GM19467 (cell line): ENCODE data around the gene TEKTIP1.
"Not testable (repeated sequence)": the region's sequence is repeated elsewhere in the genome, so short reads cannot be mapped to it uniquely, and the experiment has no call there.

ENCODE experiments used
- ATAC-seq: cut with Tn5 transposase; IDR thresholded peaks from one replicate; pipeline ENCODE4 v1.9.1; 2021; ENCODE audit warnings: mild to moderate bottlenecking, moderate library complexity; ENCODE audit not compliant: unreplicated experiment

TEKTIP1 gene

DNA sequence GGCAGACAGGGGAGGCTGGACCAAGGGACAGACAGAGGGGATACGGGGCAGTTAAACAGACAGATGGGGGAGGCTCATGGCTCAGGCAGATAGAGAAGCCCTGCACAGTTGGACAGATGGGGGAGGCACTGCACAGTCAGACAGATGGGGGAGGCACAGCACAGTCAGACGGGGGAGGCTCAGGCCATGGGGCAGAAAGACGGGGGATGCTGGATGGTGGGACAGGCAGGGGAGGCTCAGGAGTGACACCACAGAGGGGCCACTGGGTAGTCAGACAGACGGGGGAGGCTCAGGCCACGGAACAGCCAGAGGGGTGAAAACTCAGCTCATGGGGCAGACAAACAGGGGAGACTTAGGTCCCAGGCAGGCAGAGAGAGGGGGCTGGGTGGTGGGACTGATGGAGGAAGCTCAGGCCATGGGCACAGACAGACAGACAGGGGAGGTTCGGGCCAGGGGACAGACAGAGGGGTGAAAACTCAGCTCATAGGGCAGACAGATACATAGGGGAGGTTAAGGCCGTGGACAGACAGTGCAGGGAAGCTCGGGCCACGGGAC is 17.5 kb downstream of the TEKTIP1 start:
- ATAC-seq = no peak

DNA sequence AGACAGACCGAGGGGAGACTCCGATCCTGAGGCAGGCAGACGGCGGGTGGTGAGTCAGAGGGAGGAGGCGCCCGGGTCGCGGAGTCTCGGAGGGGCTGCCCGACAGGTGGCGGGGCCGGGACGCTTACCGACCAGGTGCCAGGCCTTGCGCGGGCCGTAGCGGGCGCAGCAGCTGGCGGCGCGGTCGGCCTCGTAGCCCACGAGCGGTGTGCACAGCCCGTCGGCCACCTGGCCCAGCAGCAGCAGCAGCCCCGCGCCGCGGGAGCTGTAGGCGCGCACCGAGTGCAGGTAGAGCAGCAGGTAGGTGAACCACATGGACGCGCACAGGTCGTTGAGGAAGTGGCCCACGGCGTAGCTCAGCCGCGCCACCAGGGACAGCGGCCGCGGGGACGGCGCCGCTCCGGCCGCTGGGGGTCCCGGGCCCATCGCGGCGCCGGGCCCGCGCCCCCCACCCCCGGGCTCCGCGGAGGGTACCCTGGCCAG is 18.0 kb downstream of the TEKTIP1 start:
- ATAC-seq = peak; percentile 24

DNA sequence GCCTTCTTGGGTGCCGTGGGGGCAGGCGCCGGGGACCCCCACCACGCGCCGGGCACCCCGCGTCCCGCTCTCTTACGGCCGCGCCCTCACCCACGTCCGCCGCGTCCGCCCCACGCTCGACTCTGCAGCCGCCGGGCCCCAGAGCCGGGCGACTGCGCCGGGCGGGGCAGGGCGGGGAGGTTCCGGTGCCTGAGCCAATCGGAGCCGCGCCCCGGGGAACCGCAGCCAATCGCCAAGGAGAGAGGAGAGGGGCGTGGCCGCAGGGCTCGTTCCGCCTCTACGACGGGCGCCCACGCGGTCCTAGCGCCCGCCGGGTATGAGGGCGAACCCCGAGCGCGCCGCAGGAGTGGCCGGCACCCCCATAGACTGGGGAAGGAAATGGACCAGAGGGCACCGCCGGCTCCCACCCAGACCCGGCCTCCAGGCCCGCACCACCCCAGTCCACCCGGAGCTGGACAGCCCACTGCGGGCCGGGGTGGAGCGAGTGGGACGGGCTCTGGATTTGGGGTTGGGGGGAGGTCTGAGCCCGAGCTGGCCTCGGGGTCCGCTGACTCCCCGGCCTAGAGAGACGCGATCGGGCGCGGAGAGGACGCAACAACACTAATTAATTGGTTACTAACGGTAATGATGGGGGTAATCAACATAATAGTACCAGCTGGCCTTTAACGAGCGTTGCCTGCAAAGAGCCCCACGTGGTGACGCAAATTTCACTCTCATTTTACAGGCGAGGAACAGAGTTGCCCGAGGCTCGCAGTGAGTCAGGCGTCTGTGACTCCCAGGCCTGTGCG is 18.7 kb downstream of the TEKTIP1 start, which contains the start of gene MFSD12:
Gene MFSD12, minus strand, starts transcription at position 126 of the 788 bp plus-strand sequence. CDS start 183 bp downstream, outside the sequence.
- peak; percentile 82 for ATAC-seq

DNA sequence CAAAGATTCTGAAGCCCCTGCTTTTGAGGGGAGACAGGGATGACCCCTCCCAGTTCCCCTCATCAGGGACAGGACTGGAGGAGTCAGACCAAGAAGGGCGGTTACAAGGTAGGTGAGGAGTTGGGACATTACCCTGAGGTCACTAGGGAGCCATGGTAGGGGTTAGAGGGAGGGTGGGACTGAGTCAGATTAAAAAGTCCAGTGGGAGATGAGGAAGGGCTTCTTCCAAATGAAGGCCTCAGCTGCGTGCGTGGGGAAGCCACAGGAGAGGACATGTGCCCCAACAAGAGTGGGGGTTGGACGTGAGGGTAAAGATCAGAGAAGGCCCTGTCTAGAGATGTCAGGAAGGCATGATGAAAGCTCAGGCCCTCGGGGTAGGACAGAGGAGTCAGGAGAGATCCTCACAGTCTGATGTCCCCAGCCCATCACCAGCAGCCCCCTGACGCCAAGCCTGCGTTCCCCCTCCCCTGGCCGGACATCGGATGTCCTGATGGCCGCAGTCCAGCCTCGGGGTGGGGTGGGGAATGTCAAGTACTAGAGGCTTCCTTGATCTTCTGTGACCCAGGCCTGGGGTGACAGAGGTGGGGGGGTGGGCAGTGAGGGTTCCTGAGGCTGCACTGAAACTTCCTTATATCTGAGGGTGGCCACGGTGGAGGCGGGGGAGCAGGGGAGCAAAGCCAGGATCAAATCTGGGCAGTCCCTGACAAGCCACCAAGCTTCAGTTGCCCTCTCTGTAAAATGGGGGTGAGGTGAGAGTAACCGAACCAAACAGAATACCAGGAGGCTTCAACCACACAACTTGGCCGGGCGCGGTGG is 24.9 kb downstream of the TEKTIP1 start:
- no peak for ATAC-seq

DNA sequence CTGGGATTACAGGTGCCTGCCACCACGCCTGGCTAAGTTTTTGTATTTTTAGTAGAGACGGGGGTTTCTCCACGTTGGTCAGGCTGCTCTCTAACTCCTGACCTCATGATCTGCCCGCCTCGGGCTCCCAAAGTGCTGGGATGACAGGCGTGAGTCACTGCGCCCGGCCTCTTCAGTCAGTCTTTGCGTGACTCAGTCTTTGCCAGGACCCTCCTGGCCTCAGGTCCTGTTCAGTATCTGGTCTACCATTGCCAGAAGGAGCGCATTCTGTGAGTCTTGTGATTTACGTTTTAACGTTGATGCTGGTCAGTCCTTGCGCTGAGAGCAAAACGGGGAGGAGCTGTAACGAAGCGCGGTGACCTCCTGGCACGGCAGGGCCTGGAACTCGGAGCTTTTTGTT is 26.2 kb downstream of the TEKTIP1 start:
- ATAC-seq = no peak

DNA sequence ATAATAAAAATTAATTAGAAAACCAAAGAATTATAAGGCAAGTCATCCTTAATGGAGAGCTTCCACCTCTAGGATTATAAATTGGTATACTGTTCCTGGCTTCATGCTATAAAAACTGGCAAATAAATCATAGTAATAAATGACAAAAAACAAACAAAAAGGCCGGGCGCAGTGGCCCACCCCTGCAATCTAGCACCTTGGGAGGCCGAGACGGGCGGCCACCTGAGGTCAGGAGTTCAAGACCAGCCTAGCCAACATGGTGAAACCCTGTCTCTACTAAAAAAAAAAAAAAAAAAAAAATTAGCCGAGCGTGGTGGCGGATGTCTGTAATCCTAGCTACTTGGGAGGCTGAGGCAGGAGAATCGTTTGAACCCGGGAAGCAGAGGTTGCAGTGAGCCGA is 31.1 kb downstream of the TEKTIP1 start:
- not testable (repeated sequence) for ATAC-seq

GRCh38 chr19:3570606-3571011 is 31.6 kb downstream of the TEKTIP1 start:
- no peak for ATAC-seq

DNA sequence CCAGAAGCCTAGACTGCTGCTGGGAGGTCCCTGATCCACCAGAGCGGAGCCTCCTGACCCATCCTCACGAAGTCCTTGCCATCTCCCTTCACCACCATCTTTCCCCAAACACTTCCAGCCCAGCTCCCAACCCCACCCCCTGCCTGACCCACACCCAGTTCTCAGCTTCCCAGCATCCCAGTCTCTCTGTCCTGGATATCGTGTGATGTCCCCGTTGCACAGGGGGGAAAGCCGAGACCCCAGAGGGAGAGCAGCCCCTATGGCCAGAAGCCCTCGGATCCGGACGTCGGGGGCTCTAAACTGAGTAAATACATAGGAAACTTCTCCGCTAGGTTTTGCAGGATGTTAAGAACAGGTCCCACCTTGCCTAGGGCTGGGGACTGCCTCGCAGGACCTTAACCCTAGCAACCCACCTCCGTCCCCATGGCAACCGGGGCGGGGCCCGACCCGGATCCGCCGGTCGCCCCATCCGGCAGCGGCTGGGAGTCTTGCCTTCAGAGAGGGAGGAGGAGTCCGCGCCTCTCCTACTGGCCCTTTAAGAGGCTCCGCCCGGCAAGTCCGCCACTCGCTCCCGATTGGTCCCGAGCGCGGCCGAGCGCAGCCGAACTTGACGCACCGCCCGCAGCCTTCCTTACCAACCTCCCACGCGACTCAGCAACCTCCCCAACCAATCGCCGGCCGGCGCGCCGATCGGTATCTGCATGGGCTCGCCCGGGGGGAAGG is 33.3 kb downstream of the TEKTIP1 start:
- ATAC-seq = peak; percentile 91

GRCh38 chr19:3572855-3573161 is 33.8 kb downstream of the TEKTIP1 start, which contains the start of gene HMG20B:
TSS of gene HMG20B (plus strand) at chr19:3572944. CDS start at chr19:3573310, 366 bp downstream.
- no peak for ATAC-seq

- no peak for ATAC-seq
Measured at GRCh38 chr19:3573162-3573857, 34.3 kb downstream of the TEKTIP1 start.

DNA sequence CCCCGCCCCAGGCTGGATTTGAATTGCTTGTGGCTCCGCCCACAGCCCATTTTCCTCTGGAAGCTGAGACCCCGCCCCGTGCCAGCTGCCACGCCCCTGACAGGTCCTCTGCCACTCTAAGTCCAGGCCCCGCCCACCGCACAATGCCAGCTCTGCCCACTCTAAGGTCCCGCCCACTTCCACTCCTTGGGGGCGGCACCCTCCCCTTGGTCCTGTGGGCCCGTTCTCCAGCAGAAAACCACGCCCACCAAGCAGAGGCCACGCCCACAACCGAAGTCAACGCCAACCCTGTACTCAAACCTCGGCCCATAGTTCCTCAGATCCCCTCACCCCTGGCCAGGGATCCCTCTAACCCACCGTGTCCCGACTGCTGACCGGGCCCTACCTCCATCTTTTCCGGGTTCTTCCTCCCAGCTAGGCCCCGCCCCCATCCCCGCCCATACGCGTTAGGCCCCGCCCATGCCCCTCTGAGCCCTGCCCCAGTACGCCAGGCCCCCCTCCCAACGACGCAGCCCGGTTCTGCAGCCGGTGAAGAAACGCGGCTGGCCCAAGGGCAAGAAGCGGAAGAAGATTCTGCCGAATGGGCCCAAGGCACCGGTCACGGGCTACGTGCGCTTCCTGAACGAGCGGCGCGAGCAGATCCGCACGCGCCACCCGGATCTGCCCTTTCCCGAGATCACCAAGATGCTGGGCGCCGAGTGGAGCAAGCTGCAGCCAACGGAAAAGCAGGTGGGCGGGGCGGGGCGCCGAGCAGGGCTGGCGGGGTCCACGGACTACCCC is 35.1 kb downstream of the TEKTIP1 start:
- no peak for ATAC-seq

GRCh38 chr19:3575260-3575741 is 36.3 kb downstream of the TEKTIP1 start:
- no peak for ATAC-seq

DNA sequence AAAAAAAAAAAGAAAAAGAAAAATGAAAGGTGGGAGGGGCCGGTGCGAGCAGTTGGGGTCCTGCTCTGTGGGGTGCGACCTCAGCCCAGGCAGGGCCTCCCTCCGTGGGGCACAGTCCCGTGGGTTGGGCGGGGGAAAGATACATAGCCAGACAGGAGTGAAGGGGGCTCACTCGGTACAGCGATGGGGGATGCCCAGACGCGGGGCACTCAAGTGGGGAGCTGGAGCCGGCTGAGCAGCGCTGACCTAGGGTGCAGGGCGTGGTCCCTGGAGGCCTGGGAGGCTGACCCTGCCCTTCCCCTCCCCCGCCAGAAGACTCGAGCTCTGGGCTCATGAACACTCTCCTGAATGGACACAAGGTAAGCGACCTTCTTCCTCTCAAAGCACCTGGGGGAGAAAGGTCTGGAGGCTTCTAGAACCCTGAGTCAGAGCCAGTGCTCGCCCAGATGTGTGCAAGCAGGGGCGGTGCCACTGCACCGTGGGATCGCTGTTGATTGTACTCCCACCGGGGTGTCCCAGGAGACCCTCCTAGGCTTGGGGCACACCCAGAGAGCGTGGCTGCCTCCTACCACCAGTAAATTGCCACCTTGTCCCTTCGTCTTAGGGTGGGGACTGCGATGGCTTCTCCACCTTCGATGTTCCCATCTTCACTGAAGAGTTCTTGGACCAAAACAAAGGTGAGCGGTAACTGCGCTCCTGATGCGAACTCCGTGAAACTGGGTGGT is 37.1 kb downstream of the TEKTIP1 start:
- ATAC-seq = no peak

GRCh38 chr19:3576696-3577443 is 37.9 kb downstream of the TEKTIP1 start:
- no peak for ATAC-seq

DNA sequence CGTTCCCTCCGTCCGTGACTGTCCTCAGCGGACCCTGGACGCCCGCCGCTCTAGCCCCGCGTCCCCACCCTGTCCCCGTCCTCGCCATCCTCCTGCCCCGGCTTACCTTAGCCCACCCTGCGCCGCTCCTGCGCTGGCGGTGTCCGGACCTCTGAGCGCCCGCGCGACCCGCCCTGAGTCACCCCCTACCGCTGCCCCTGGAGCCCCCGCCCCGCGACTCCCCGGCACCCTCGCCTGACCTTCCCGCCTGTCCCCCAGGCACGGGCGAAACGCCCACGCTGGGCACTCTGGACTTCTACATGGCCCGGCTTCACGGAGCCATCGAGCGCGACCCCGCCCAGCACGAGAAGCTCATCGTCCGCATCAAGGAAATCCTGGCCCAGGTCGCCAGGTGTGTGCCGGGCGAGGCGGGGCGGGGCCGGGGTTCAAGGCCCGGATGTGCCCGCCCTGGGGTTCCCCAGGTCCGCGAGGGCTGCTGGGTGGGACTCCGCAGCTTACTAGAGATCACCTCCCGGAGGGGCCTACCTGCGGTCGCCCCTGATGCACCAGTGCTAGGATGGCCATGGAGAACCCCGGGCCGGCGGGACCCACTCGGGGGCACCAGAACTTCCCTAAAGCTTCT is 38.9 kb downstream of the TEKTIP1 start:
- ATAC-seq = no peak

GRCh38 chr19:3578390-3578789 is 39.4 kb downstream of the TEKTIP1 start:
- no peak for ATAC-seq

- ATAC-seq = no peak
Measured at GRCh38 chr19:3580156-3580934, 41.4 kb downstream of the TEKTIP1 start.
